NCI-H2196 (cell line): Measurements from ENCODE around the gene ZGRF1.
A peak's percentile ranks its signal among the peaks of the same experiment; 100 is the strongest.
"Not testable (repeated sequence)": the region's sequence is repeated elsewhere in the genome, so short reads cannot be mapped to it uniquely, and the experiment has no call there.

Source experiments
- DNase-seq: peaks from one replicate; lab custom pipeline; 2025; ENCODE audit not compliant: unreplicated experiment; lab: John Stamatoyannopoulos, UW

The ZGRF1 gene

DNA sequence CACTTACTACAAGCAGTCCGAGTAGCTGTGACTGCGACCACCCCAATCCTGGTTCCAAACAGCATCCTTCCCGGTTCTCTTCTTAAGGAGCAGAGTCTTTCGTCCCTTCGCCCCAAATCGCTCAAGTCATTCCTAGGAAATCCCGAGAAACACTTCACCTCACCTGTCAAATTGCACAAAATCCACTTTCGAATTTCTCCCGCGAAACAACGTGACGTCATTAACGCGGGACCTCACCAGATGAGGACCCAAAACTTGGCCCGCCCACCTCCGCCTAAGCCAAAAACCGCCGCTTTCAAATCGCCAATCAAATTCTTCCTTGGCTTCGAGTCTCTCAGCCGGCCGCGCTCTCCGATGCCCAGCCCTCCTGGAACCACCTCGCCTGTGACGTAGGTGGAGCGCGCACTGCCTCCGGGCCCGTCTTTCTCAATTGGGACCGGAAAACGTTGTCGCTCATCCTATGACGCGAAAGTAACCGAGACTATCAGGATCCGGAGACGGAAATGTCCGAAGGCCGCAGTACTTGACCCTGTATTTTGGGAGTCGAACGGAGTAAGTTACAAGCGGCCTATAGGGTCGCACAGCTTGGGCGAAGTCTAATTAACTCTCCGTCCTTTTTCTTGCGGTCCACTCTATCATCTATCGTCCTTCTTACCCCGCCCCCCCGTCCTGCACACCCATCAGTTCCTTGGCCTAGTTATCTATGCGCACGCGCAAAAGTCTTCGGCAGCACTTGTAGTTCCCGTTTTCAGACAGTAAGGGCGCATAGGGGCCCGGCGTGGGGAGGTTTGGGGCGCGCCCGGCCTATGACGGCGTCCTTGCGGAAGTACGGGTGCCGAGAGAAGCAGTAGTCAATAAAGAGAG is at the start of gene ZGRF1, which contains the start of gene LARP7:
TSS of gene ZGRF1 (minus strand) at position 222 of the 864 bp plus-strand sequence. CDS start 3,733 bp downstream, outside the sequence.
TSS of gene LARP7 (plus strand) at position 456 of the 864 bp plus-strand sequence. CDS start 7,527 bp downstream, outside the sequence.
- peak; percentile 91 for DNase-seq

GRCh38 chr4:112680996-112681395 is 44.3 kb upstream of the ZGRF1 start:
- no peak for DNase-seq

GRCh38 chr4:112677519-112678091 is 40.9 kb upstream of the ZGRF1 start:
- no peak for DNase-seq

DNA sequence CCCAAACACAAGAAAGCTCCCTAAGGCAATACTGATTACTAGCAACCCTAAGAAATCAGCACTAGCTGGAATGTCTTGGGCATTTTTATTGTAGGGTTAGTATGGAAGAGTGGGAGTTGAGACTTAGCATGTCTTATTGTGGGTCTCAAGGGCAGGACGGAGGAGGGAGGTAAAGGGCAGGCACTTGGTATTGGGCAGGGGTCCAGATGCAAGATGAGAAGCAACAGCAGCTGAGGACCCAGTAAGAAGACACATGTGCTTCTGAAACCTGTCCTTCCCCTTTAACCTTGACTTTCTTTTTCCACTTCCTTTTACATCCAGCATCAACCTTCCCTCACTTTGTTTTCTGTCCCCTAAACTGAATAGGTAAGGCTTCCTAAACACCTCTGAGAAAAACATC is 37.7 kb upstream of the ZGRF1 start:
- no peak for DNase-seq

DNA sequence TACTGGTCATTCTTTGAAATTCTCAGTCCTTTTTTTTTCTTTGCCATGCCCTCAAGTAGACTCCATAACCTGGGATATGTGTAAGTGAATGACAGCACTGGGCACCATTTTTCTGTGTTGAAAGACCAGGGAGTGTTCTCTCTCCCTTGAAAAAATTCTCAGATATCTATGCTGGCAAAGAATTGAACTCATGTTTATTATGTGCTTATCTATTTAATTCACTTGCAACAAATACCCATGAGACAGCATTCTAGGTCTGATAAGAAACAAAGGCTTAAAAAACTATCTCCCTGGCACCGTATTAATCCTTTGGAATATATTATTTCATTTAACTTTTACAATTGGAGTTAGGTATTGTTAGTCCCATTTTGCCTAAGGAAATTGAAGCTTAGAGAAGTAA is 37.0 kb upstream of the ZGRF1 start:
- DNase-seq = no peak

- DNase-seq = no peak
Measured at GRCh38 chr4:112673076-112673475, 36.4 kb upstream of the ZGRF1 start.

GRCh38 chr4:112668131-112668530 is 31.4 kb upstream of the ZGRF1 start:
- DNase-seq = no peak

- DNase-seq = no peak
Measured at GRCh38 chr4:112664611-112665010, 27.9 kb upstream of the ZGRF1 start.

DNA sequence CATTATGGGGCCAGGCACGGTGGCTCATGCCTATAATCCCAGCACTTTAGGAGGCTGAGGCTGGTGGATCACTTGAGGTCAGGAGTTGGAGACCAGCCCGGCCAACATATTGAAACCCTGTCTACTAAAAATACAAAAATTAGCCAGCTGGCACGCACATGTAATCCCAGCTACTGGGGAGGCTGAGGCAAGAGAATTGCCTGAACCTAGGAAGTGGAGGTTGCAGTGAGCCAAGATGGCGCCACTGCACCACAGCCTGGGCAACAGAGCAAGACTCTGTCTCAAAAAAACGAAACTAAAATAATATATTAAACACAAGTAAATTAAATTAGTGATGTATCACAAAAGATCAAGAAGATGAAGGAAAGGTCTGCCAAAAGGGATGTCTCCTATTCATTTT is 19.4 kb upstream of the ZGRF1 start:
- not testable (repeated sequence) for DNase-seq

DNA sequence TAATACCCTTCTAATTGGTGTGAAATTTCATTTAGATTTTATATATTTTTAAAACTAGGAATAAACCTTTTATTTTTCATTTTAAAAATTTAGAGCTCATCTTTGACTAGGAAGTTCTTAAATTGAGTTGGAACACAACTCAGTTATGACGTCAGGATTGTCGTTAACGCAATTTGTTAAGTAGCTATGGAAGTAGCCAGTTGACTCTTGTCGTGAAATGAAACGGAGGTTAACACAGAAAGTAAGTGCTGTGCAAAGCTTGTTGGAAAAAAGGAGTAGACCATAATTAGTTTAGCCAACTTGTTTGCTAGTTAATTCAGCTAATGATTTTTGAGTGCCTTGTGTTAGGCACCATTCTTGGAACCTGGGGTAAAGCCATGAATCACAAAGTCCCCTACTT is 18.6 kb upstream of the ZGRF1 start:
- no peak for DNase-seq

DNA sequence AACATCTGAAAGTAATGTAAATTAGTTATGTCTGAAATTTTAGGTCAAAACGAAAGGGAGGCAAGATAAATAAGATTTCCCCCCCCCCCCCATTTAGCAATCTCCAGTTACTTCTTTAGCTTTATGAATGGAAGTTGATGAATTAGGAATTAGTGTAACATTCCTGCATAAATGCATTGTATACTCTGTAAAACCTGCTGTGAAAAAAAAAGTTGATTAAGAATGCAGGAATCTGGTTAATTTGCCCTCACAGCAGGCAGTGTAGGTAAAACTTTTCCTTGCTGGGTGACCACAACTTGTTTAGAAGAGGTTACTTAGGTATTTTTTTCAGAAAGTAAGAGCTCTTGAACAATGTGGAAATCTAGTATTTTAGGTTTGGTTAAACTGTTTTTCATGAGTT is 15.5 kb upstream of the ZGRF1 start:
- DNase-seq = no peak

GRCh38 chr4:112651641-112652040 is 14.9 kb upstream of the ZGRF1 start:
- DNase-seq = no peak

- no peak for DNase-seq
Measured at GRCh38 chr4:112650332-112650731, 13.6 kb upstream of the ZGRF1 start.

- no peak for DNase-seq
Measured at GRCh38 chr4:112649055-112649408, 12.3 kb upstream of the ZGRF1 start.

- no peak for DNase-seq
Measured at GRCh38 chr4:112648263-112649054, 11.8 kb upstream of the ZGRF1 start.

GRCh38 chr4:112647785-112648184 is 11.1 kb upstream of the ZGRF1 start:
- DNase-seq = no peak

GRCh38 chr4:112646632-112647537 is 10.2 kb upstream of the ZGRF1 start:
- DNase-seq = no peak

GRCh38 chr4:112645541-112646329 is 9.0 kb upstream of the ZGRF1 start:
- no peak for DNase-seq

- DNase-seq = not testable (repeated sequence)
Measured at GRCh38 chr4:112644595-112645535, 8.2 kb upstream of the ZGRF1 start.
